Cardiac muscle cell (in vitro differentiated cells and primary cell): Measurements from ENCODE around the gene POTEH. TPM values are rescaled to one million over a fixed set of nuclear protein-coding genes. Genes with fewer than 3 reads are reported as not detected.
"Not testable (repeated sequence)": the region's sequence is repeated elsewhere in the genome, so short reads cannot be mapped to it uniquely, and the experiment has no call there.

Experiments
- DNase-seq, 2 donors: peaks; one replicate each; pipeline versions ENCODE4 v3.0.0 to v3.0.0-alpha.2; 2010 to 2017; ENCODE audit warnings: low read depth in 1 of 2, low spot score in 1 of 2
- H3K27ac ChIP-seq: fragments of 200-600 bp; sonication (generic); 2 replicates; pipeline ENCODE4 v1.5.1; 2016
- H3K27me3 ChIP-seq: fragments of 200-600 bp; sonication (generic); 2 replicates; pipeline ENCODE4 v1.6.0; 2016; ENCODE audit warnings: control low read depth
- H3K36me3 ChIP-seq: fragments of 200-600 bp; sonication (generic); 2 replicates; pipeline ENCODE4 v1.5.1; 2016; ENCODE audit warnings: control low read depth
- H3K4me1 ChIP-seq: fragments of 200-600 bp; sonication (generic); 2 replicates; pipeline ENCODE4 v1.8.1; 2017; ENCODE audit warnings: low read depth, mild to moderate bottlenecking, mixed run types
- H3K4me3 ChIP-seq: fragments of 200-600 bp; sonication (generic); 2 replicates; pipeline ENCODE4 v1.5.1; 2016; ENCODE audit warnings: mild to moderate bottlenecking
- H3K9me3 ChIP-seq: fragments of 200-600 bp; sonication (generic); 2 replicates; pipeline ENCODE4 v1.5.1; 2017; ENCODE audit warnings: low read depth, mild to moderate bottlenecking, control low read depth
- polyA plus RNA-seq: library from polyadenylated mRNA; unstranded; fragments of >200 nt; fragmentation: Nextera tagmentation; extraction: Ambion mirVana; gene quantifications from 2 replicates; pipeline ENCODE4 v1.2.1, GENCODE V29; 2016
- total RNA-seq: library from RNA; depleted of rRNA; stranded (reverse); fragments of >200 nt; gene quantifications from 2 replicates; pipeline ENCODE4 v1.2.3, GENCODE V29; 2016

POTEH gene
- total and polyA plus RNA-seq, 2 experiments from 2014 or later = not detected

DNA sequence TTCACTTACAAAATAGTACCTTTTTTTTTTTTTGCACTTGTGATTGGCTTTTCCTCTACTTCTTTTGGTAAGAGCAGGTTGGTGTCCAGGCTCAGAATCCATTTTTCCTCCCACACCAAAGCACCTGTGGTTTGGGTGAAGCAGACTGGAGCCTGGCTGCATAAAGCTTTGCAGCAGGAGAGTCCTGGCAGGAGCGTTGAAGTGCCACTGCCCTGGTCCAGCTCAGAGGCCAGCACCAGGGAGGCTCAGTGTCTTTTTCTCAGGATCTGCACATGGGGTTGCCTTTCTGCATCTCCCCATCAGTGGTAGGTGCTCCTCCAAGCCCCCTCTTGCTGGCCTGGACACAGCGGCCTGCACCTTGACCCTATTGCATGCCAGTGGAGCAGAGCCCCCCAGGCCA, 1.7 kb upstream of the POTEH start:
- H3K4me1 ChIP-seq, DNase-seq, H3K27ac ChIP-seq, H3K36me3 ChIP-seq, H3K27me3 ChIP-seq, H3K9me3 ChIP-seq, H3K4me3 ChIP-seq: not testable (repeated sequence)

DNA sequence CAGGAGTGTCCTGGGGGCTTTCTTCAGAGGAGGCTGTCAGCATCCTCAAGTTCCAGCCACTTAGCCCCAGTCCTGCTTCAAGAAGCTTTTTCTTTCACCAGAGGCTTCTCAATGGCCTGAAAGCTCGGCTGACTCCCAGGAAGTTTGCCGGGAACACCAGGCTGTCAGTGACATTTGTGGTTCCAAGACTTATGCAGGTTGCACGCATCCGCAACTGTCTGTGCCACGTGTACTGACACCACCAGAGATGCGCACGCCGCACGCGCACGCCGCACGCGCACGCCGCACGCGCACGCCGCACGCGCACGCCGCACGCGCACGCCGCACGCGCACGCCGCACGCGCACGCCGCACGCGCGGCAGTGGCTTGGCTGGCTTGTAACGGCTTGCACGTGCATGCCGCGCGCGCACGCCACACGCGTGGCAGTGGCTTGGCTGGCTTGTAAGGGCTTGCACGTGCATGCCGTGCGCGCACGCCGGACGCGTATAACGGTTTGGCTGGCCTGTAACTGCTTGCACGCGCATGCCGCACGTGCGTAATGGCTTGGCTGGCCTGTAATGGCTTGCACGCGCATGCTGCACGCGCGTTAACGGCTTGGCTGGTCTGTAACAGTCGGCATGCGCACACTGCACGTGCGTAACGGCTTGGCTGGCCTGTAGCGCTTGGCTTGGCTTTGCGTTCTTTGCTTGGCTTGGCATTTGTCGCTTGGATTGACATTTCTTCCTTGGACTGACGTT, 646 bp upstream of the POTEH start:
- not testable (repeated sequence) for DNase-seq, H3K27me3 ChIP-seq, H3K4me1 ChIP-seq, H3K4me3 ChIP-seq, H3K36me3 ChIP-seq, H3K27ac ChIP-seq, H3K9me3 ChIP-seq

DNA sequence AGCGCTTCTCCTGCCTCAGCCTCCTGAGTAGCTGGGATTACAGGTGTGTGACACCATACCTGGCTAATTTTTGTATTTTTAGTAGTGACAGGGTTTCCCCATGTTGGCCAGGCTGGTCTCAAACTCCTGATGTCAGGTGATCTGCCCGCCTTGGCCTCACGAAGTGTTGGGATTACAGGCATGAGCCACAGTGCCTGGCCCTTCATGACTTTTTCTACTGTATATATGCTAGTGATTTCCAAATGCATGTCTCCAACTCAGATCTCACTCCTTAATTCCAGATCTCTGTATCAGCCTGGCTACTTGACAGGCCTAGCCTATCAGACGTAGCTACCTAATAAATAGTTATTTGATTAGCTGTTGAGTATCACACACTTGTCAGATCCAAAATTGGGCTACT, 23.8 kb downstream of the POTEH start:
- H3K27ac ChIP-seq, H3K4me1 ChIP-seq, H3K27me3 ChIP-seq, H3K36me3 ChIP-seq, DNase-seq, H3K9me3 ChIP-seq, H3K4me3 ChIP-seq: not testable (repeated sequence)

DNA sequence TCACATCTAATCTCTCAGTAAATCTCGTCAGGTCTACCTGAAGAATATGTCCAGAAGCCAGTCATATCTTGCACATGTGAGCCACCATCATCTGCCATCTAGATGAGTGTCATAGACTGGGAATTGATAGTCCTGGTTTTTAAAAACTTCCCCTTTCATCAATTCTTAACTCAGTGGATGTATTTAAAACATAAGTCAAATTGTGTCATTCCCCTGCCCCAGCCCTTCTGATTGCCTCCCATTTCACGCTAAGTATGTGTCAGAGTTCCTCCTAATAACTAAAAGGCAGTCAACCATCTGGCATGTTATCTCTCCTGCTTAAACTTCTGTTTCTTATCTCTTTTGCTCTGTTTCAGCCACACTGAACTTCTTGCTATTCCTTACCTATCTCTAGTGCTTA, 24.3 kb downstream of the POTEH start:
- not testable (repeated sequence) for H3K27ac ChIP-seq, DNase-seq, H3K9me3 ChIP-seq, H3K36me3 ChIP-seq, H3K27me3 ChIP-seq, H3K4me3 ChIP-seq, H3K4me1 ChIP-seq

DNA sequence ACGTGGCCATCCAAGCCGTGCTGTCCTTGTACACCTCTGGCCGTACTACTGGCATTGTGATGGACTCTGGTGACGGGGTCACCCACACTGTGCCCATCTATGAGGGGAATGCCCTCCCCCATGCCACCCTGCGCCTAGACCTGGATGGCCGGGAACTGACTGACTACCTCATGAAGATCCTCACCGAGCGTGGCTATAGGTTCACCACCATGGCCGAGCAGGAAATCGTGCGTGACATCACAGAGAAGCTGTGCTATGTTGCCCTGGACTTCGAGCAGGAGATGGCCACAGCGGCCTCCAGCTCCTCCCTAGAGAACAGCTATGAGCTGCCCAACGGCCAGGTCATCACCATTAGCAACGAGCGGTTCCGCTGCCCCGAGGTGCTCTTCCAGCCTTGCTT, 32.1 kb downstream of the POTEH start:
- H3K27ac ChIP-seq, H3K4me3 ChIP-seq, DNase-seq, H3K36me3 ChIP-seq, H3K9me3 ChIP-seq, H3K4me1 ChIP-seq, H3K27me3 ChIP-seq: not testable (repeated sequence)

DNA sequence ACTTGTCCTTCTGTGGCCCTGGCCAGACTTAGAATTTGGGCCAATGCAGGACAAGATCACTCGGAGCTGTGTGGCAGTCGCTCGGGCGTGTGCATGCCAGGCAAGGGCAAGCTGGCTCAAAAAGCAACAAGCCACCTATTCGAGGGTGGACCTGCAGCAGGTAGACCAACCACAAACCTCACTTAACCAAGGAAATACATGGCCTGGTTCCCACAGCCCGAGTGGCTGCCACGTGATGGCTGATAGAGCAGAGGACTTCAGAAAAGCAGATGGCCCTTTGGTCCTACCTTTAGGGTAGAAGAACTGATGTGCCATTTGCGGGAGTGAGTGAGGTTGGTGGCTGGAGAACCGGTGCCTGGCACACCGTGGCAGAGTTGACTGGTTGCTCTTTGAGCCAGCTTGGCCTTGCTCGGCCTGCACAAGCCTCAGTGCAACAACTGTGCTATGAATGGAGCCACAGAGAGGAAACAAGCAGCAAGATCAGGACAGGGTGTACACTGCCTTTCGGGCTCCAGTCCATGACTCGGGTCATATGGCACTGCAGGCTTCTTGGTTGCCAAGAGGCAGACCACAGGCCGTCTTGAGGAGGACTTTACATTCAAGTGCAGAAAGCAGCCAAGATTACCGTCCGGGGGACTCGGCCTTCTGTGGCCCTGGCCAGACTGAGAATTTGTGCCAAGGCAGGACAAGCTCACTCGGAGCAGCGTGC, 39.5 kb downstream of the POTEH start:
- DNase-seq, H3K36me3 ChIP-seq, H3K4me1 ChIP-seq, H3K27ac ChIP-seq, H3K9me3 ChIP-seq, H3K4me3 ChIP-seq, H3K27me3 ChIP-seq: not testable (repeated sequence)

DNA sequence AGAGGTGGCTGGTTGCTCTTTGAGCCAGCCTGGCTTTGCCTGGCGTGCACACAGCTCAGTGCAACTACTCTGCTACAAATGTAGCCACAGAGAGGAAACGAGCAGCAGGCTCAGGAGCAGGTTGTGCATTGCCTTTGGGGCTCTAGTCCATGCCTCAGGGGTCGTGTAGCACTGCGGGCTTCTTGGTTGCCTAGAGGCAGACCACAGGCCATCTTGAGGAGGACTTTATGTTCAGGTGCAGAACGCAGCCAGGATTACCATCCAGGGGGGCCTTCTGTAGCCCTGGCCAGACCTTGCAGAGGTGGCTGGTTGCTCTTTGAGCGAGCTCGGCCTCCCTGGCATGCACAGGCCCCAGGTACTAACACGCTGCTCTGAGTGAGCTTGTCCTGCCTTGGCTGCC, 41.2 kb downstream of the POTEH start:
- not testable (repeated sequence) for H3K27me3 ChIP-seq, H3K36me3 ChIP-seq, H3K27ac ChIP-seq, H3K9me3 ChIP-seq, H3K4me3 ChIP-seq, H3K4me1 ChIP-seq, DNase-seq

DNA sequence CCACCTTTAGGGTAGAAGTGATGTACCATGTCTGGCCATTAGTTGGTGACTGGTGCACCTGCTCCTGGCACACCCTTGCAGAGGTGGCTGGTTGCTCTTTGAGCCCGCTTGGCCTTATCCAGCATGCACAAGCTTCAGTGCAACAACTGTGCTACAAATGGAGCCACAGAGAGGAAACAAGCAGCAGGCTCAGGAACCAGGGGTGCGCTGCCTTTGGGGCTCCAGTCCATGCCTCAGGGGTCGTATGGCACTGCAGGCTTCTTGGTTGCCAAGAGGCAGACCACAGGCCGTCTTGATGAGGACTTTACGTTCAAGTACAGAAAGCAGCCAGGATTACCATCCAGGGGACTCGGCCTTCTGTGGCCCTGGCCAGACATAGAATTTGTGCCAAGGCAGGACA, 44.6 kb downstream of the POTEH start:
- H3K27ac ChIP-seq, DNase-seq, H3K4me3 ChIP-seq, H3K4me1 ChIP-seq, H3K36me3 ChIP-seq, H3K27me3 ChIP-seq, H3K9me3 ChIP-seq: not testable (repeated sequence)

DNA sequence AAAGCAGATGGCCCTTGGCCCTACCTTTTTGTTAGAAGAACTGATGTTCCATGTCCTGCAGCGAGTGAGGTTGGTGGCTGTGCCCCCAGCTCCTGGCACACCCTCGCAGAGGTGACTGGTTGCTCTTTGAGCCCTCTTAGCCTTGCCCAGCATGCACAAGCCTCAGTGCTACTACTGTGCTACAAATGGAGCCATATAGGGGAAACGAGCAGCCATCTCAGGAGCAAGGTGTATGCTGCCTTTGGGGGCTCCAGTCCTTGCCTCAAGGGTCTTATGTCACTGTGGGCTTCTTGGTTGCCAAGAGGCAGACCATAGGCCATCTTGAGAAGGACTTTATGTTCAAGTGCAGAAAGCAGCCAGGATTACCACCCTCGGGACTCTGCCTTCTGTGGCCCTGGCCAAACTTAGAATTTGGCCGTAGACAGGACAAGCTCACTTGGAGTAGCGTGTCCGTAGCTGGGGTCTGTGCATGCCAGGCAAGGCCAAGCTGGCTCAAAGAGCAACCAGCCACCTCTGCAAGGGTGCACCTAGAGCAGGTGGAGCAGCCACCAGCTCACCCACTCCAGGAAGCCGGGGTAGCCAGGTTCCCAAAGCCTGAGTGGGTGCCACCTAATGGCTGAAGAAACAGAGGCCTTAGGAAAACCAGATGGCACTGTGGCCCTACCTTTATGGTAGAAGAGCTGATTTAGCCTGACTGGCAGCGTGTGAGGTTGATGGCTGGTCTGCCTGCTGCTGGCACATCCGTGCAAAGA, 48.5 kb downstream of the POTEH start:
- H3K27me3 ChIP-seq, H3K4me3 ChIP-seq, H3K9me3 ChIP-seq, DNase-seq, H3K27ac ChIP-seq, H3K4me1 ChIP-seq, H3K36me3 ChIP-seq: not testable (repeated sequence)

DNA sequence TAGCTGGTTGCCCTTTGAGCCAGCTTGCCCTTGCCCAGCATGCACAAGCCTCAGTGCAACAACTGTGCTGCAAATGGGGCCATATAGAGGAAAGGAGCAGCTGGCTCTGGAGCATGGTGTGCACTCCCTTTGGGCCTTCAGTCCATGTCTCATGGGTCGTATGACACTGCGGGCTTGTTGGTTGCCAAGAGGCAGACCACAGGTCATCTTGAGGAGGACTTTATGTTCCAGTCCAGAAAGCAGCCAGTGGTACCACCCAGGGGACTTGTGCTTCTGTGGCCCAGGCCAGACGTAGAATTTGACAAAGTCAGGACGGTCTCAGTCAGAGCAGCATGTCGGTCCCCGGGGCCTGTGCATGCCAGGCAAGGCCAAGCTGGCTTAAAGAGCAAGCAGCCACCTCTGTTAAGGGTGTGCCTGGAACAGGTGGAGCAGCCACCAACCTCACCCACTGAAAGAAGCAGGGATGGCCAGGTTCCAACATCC, 49.1 kb downstream of the POTEH start:
- not testable (repeated sequence) for H3K4me3 ChIP-seq, H3K9me3 ChIP-seq, H3K27ac ChIP-seq, H3K36me3 ChIP-seq, DNase-seq, H3K27me3 ChIP-seq, H3K4me1 ChIP-seq

DNA sequence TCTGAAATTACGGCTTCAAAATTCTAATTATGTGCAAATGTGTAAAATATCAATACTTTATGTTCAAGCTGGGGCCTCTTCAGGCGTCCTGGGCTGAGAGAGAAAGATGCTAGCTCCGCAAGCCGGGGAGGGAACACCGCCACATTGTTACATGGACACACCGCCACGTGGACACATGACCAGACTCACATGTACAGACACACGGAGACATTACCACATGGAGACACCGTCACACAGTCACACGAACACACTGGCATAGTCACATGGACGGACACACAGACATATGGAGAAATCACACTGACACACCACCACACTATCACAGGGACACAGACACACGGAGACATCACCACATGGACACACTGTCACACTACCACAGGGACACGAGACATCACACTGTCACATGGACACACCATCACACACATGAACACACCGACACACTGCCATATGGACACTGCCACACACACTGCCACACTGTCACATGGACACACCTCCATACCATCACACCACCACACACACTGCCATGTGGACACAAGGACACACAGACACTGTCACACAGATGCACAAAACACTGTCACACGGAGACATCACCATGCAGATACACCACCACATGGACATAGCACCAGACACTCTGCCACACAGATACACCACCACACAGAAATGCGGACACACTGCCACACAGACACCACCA, 58.0 kb downstream of the POTEH start:
- not testable (repeated sequence) for H3K27ac ChIP-seq, H3K27me3 ChIP-seq, DNase-seq, H3K4me3 ChIP-seq, H3K36me3 ChIP-seq, H3K4me1 ChIP-seq, H3K9me3 ChIP-seq

DNA sequence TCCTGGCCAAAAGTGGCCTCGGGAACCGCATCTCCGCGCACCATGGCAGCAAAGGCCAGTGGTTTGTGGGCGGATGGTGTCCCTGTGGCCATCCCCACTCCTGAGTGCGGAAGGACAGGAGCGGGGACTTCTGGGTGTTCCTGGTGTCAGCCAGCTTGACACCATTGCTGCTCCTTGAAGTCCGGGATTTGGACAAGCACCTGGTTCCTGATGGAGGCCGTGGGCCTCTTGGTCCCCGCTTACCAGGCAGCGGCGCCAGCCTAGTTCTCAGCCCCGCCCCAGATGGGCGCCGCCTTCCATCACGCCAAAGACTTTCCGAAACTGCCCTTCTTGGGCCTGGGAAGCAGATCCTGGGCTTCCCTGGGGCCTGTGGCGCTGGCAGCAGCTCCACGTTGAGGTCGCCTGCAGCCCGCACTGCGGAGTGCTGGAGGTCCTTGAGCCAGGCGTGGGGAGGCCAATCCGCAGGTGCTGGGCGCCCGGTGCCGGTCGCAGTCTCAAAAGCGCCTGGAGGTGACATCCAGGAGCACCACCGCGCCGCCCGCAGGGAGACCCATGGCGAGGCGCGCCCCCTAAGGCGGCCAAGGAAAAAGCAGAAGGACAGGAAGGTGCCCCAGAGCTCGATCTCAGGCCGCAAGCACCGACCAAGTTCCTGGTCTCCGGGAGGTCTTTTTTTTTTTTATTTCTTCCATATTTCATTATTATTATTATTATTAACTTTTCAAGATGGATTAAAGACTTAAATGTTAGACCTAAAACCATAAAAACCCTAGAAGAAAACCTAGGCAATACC, 59.5 kb downstream of the POTEH start:
- not testable (repeated sequence) for DNase-seq, H3K4me1 ChIP-seq, H3K4me3 ChIP-seq, H3K9me3 ChIP-seq, H3K36me3 ChIP-seq, H3K27me3 ChIP-seq, H3K27ac ChIP-seq

DNA sequence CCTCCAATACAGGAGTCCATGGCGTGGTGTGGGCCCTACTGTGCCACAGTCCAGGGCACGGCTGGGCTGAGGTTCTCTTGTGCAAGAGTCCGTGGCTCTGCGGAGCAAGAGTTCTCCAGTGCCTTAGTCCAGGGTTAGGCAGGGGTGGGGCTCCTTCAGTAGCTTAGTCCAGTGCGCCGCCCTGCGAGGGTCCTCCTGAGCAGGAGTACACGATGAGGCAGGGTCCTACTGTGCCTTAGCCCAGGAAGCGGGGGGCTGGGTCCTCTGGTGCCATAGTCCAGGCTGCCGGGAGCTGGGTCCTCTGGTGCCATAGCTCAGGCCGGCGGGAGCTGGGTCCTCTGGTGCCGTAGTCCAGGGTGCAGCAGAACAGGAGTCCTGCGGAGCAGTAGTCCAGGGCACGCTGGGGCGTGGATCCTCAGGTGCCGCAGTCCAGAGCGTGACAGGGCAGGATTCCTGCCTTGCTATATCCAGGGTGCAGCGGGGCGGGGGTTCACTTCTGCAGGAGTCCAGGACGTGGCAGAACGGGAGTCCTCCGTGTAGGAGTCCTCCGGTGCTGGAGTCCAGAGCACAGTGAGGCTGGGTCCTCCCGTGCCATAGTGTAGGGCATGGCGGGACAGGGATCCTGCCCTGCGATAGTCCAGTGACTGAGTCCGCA, 69.7 kb downstream of the POTEH start:
- H3K4me3 ChIP-seq, H3K4me1 ChIP-seq, DNase-seq, H3K27ac ChIP-seq, H3K27me3 ChIP-seq, H3K36me3 ChIP-seq, H3K9me3 ChIP-seq: not testable (repeated sequence)
